KG1 (cell line): ENCODE data around the gene SH3RF1.
"Not testable (repeated sequence)": the region's sequence is repeated elsewhere in the genome, so short reads cannot be mapped to it uniquely, and the experiment has no call there.

Source experiments
- DNase-seq: peaks from one replicate; lab custom pipeline; 2025; lab: John Stamatoyannopoulos, UW

Gene SH3RF1

GRCh38 chr4:169270810-169271691, at the start of gene SH3RF1:
SH3RF1 (minus strand) TSS chr4:169270956; CDS start chr4:169269212, 1,744 bp downstream.
- no peak for DNase-seq

GRCh38 chr4:169315530-169316343, 45.0 kb upstream of the SH3RF1 start:
- no peak for DNase-seq

DNA sequence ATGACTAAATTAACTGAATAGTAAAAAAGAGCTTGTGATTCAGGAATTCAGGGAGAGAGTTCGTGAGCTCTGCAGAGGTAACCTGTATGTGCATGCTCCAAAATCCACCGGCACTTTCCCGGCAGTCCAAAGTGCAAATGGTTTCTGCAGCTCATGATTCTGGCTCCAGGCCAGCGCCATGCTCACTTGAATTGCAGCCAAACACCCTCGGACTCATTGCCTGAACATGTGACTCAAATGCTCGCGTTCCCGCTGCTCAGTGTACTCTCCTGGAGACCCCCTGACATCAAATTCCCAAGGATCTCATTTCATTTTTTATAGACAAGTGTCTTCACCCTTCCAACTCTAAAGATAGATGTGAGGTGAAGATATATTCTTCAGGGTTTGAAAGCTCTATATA, 44.1 kb upstream of the SH3RF1 start:
- DNase-seq = no peak

- DNase-seq = no peak
These were observed 43.0 kb upstream of the SH3RF1 start for GRCh38 chr4:169313732-169314131.

- DNase-seq = no peak
These were observed 42.1 kb upstream of the SH3RF1 start for GRCh38 chr4:169312690-169313422.

DNA sequence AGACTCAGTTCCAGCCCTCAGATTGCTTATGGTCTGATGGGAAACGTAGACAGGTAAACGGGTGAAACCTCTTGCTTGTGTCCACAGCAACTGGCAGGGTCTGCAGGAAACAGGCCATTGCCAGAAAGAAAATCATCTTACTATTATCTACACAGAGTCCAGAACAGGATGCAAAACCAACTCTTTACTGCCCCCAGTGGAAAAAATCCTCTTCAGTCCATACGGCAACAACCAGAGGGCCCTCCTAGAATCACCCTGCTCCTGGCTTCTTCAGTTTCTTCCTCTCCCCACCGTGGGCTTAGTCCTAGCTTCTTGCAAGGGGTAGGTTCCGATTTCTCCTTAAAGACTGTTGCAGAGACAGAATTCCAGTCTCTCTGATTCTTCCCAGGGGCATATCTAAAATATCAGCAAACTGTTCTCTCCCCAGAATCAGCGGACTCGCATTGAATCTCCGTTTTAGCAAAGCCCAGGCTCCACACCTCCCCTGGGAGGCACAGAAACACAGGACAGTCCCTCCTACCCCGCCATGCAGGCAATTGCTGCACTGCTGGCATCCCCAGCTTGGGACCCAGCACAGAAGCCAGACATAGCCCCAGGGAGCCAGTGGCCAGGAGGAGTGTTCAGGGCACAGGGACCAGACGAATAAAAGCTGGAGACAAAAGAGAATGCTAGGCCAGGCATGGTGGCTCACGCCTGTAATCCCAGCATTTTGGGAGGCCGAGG, 41.0 kb upstream of the SH3RF1 start:
- DNase-seq = no peak

GRCh38 chr4:169309326-169309967, 38.7 kb upstream of the SH3RF1 start:
- DNase-seq = no peak

GRCh38 chr4:169307576-169307975, 36.8 kb upstream of the SH3RF1 start:
- DNase-seq = no peak

DNA sequence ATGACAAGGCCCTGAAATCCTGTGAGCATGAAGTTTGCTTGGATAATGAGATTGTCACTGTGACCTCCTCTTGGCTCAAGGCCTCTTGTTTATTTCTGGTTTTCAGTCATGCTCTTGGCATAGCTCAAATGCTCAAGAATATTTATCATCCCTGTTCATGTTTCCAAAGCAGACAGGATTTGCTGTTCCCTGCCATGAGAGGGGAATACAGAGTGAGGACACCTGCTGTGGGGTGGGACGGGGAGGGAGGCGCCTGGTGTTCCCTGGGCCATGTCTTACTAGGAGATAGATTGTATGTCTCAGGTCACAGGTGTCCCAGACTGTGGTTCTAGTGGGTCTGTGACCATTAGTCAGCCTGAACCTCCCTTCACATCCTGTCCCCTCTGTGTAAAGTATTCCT, 34.9 kb upstream of the SH3RF1 start:
- DNase-seq = no peak

GRCh38 chr4:169305173-169305572, 34.4 kb upstream of the SH3RF1 start:
- no peak for DNase-seq

- DNase-seq = no peak
These were observed 25.1 kb upstream of the SH3RF1 start for GRCh38 chr4:169295822-169296221.

DNA sequence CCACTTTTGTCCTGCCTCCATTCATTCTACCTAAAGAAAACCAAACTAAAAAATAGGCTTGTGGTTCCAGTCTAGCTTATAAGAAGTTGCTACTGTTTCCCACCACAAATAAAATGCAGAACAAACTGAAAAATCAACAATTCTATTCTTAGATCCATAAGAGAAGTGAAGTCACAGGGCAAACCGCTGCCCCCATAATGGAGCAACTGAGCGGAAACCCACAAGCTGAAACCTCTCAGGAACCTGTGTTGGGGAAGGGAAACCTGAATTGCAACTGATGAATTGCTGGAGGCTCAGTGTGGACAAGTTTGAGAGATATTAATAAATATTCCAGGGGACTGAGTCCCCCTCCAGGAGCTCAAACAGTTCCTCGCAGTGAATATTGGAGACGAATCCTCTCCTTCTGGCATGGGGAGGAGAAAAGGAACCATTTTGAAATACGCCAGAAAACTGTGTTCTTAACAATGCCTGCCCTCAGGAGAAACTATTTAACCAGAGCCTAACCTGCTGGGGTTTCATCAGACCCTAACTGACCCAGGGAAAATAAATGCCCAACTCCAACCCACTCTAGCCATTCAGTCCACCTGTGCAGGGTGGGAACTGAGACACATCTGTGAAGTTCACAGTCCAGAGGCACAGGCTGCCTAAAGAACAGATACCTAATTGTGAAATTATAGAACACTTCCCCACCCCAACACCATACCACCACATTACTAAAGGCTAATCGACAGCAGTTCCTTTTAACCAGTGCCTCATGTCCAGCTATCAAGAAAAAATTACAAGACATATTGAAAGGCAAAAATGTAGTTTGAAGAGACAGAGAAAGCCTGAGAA, 22.8 kb upstream of the SH3RF1 start:
- DNase-seq = peak; percentile 52

DNA sequence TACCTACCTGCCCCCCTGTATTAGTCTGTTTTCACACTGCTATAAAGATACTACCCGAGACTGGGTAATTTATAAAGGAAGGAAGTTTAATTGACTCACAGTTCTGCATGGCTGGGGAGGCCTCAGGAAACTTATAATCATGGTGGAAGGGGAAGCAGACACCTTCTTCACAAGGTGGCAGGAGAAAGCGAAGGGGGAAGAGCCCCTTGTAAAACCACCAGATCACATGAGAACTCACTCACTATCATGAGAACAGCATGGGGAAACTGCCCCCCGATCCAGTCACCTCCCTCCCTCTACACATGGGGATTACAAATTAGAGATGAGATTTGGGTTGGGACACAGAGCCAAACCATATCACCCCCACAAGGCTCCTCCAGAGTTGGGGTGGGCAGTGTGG, 17.2 kb upstream of the SH3RF1 start:
- DNase-seq = not testable (repeated sequence)

GRCh38 chr4:169286562-169287301, 16.0 kb upstream of the SH3RF1 start:
- DNase-seq = no peak

- no peak for DNase-seq
These were observed 12.4 kb upstream of the SH3RF1 start for GRCh38 chr4:169283114-169283509.

DNA sequence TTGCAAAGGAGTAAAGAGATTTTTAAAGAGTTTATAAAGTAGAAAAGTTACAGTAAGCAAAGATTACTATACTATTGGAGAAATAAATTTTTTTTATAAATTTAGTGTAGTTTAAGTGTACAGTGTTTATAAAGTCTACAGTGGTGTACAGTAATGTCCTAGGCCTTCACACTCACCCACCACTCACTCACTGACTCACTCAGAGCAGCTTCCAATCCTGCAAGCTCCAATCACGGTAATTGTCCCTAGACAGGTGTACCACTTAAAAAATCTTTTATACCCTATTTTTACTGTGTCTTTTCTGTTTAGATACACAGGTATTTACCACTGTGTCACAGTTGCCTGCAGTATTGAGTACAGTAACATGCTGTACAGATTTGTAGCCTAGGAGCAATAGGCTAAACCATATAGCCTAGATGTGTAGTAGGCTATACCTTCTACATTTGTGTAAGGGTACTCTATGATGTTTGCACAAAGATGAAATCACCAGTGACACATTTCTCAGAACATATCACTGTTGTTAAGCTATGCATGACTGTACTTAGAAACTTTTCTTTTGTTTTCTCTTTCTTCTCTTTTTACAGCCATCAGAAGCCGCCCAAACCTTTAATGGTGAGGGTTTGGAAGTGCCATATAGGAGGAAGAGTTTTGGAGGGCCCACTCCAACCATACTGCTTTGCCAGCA, 11.8 kb upstream of the SH3RF1 start:
- DNase-seq = no peak

DNA sequence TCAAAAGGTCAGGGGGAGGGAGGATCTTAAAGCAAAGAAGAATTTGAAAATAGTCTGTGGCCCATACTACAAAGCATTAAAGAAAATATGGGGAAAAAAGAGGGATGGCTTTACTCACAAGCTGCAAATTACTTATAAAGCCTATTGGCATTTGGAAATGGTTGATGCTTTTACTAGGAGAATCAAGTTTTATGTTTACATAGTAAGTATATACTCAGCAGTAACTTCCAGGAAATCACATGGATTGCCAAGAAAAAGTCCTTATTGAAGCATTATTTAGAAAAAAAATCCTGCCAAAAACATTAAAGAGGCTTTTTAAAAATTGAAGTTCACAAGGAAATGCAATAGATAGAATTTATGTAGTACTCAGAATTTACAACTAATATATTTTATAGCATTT, 8.4 kb upstream of the SH3RF1 start:
- DNase-seq = no peak

- DNase-seq = no peak
These were observed 7.9 kb upstream of the SH3RF1 start for GRCh38 chr4:169278624-169279023.

DNA sequence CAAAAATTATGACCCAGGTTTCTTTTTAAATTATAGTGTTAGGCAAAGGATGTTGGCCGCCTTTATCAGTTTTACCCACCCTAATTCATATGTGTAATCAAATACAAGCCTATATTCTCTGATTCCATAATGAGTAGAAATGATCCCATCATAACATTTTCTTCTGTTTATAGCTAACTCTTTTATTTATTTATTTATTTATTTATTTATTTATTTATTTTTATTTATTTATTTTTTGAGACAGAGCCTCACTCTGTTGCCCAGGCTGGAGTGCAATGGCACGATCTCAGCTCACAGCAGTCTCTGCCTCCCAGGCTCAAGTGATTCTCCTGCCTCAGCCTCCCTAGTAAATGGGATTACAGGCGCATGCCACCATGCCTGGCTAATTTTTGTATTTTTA, 7.1 kb upstream of the SH3RF1 start:
- DNase-seq = not testable (repeated sequence)
